ENCODE measurements around the gene NMU. TPM values are rescaled to one million over a fixed set of nuclear protein-coding genes. Genes with fewer than 3 reads are reported as not detected.

NMU gene
- total RNA-seq, 1 donor from 2014 or later, result not detected

DNA sequence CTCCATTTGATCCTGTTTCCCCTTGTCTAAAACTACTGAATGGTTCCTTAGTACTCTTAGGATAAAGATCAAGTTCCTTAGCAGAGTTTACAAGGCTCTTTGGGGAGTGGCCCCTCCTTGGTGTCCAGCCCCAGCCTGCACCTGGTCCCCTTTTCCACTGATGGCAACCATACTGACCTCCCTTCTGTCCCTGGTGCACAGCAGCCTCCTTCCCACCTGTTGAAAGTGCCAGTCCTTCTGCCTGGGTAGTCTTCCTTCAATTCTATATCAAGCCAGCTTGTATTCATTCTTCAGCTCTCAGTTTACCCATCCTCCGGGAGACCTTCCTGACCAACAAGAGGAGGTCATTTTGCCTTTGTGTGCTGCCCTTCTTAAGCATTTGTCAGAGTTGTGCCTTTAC is 30.4 kb upstream of the NMU start:
- no peak for TF ChIP-seq CTCF (IDR thresholded peaks at IDR 0.05)
- intact Hi-C loops (cut with micrococcal nuclease), result no loop called here
- H3K36me3 Mint-ChIP-seq (ENCODE audit: low read depth), result no peaks in the 10 kb centered on the region
- CTCF ChIA-PET, result no interaction called here
- ATAC-seq (ENCODE audit: low read depth) (no peak), DNase-seq (no peak)
- no peak overlapping the region for H3K4me3 Mint-ChIP-seq
- H3K27ac Mint-ChIP-seq, result no peak overlapping the region
- no peaks in the 10 kb centered on the region for H3K4me1 Mint-ChIP-seq
- H3K9me3 Mint-ChIP-seq, result no peaks in the 10 kb centered on the region
- POLR2A ChIA-PET, result no interaction called here
- H3K27me3 Mint-ChIP-seq, result peaks cover 12% of the 10 kb centered on the region

DNA sequence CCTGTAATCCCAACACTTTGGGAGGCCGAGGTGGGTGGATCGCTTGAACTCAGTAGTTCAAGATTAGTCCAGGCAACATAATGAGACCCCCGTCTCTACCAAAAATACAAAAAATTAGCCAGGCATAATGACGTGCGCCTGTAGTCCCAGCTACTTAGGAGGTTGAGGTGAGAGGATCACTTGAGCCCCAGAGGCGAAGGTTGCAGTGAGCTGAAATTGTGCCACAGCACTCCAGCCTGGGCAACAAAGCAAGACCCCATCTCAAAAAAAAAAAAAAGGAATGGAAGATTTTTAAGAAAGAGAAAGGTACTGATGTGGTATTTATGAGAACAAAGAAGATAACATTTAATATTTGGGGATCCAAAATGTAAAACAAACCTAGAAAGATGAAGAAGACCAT is 27.0 kb upstream of the NMU start:
- no peak for DNase-seq
- intact Hi-C loops (cut with micrococcal nuclease), result no loop called here
- no peak for TF ChIP-seq CTCF (IDR thresholded peaks at IDR 0.05)
- ChIA-PET POLR2A (no interaction called here), CTCF (no interaction called here)
- H3K27me3 Mint-ChIP-seq, result peaks cover 8% of the 10 kb centered on the region
- H3K9me3 Mint-ChIP-seq, result no peaks in the 10 kb centered on the region
- no peaks in the 10 kb centered on the region for H3K4me1 Mint-ChIP-seq
- H3K27ac Mint-ChIP-seq, result no peak overlapping the region
- no peaks in the 10 kb centered on the region for H3K36me3 Mint-ChIP-seq (ENCODE audit: low read depth)
- ATAC-seq (ENCODE audit: low read depth), result no peak
- H3K4me3 Mint-ChIP-seq, result no peak overlapping the region

GRCh38 chr4:55661398-55662056 is 25.4 kb upstream of the NMU start:
- intact Hi-C loops (cut with micrococcal nuclease), result no loop called here
- no peak for DNase-seq
- Mint-ChIP-seq H3K27ac (no peak overlapping the region), H3K27me3 (peaks cover 7% of the 10 kb centered on the region), H3K9me3 (no peaks in the 10 kb centered on the region), H3K36me3 (ENCODE audit: low read depth) (no peaks in the 10 kb centered on the region), H3K4me3 (no peak overlapping the region), H3K4me1 (no peaks in the 10 kb centered on the region)
- TF ChIP-seq CTCF (IDR thresholded peaks at IDR 0.05), result no peak
- ATAC-seq (ENCODE audit: low read depth), result no peak
- ChIA-PET CTCF (no interaction called here), POLR2A (no interaction called here)

- ChIA-PET POLR2A (no interaction called here), CTCF (no interaction called here)
- no peaks in the 10 kb centered on the region for H3K36me3 Mint-ChIP-seq (ENCODE audit: low read depth)
- H3K27me3 Mint-ChIP-seq, result peaks cover 4% of the 10 kb centered on the region
- DNase-seq (no peak), ATAC-seq (ENCODE audit: low read depth) (no peak)
- no peak overlapping the region for H3K4me3 Mint-ChIP-seq
- no peaks in the 10 kb centered on the region for H3K9me3 Mint-ChIP-seq
- H3K27ac Mint-ChIP-seq, result no peak overlapping the region
- TF ChIP-seq CTCF (IDR thresholded peaks at IDR 0.05), result no peak
- H3K4me1 Mint-ChIP-seq, result no peaks in the 10 kb centered on the region
- intact Hi-C loops (cut with micrococcal nuclease), result no loop called here
Measured at GRCh38 chr4:55658657-55659056, 22.6 kb upstream of the NMU start.

GRCh38 chr4:55654131-55654530 is 18.0 kb upstream of the NMU start:
- no peaks in the 10 kb centered on the region for H3K36me3 Mint-ChIP-seq (ENCODE audit: low read depth)
- CTCF ChIA-PET, result no interaction called here

More at GRCh38 chr4:55654131-55654530, 18.0 kb upstream of the NMU start:
- no peak for TF ChIP-seq CTCF (IDR thresholded peaks at IDR 0.05)
- H3K27ac Mint-ChIP-seq, result no peak overlapping the region
- no peaks in the 10 kb centered on the region for H3K9me3 Mint-ChIP-seq
- intact Hi-C loops (cut with micrococcal nuclease), result no loop called here
- DNase-seq (no peak), ATAC-seq (ENCODE audit: low read depth) (no peak)
- no peaks in the 10 kb centered on the region for H3K4me1 Mint-ChIP-seq
- no peak overlapping the region for H3K4me3 Mint-ChIP-seq
- H3K27me3 Mint-ChIP-seq, result peaks cover 10% of the 10 kb centered on the region
- POLR2A ChIA-PET, result no interaction called here
